HepG2 (cell line): ENCODE measurements around the gene FAM193A. TPM values are rescaled to one million over a fixed set of nuclear protein-coding genes. Genes with fewer than 3 reads are reported as not detected.

ENCODE experiments used
- ATAC-seq: fragments of 200-7000 bp; cut with Tn5 transposase; 3 replicates; pipeline ENCODE4 v1.9.1; 2020; ENCODE audit warnings: mild to moderate bottlenecking, moderate library complexity
- BruUV-seq: library from RNA; stranded (reverse); fragments of 400-500 nt; replicated peaks from 2 replicates; lab custom pipeline; 2021; lab: Mats Ljungman, UMichigan
- CTCF ChIA-PET: fragments of 300-600 bp; formaldehyde crosslinking; extraction: SDS; loops from one replicate; lab custom pipeline; 2021; ENCODE audit warnings: low total read pairs, inconsistent platforms, low intra/inter-chr PET ratio; lab: Yijun Ruan, JAX
- POLR2A ChIA-PET: fragments of 350-600 bp; sonication (Branson Sonifier 250); formaldehyde crosslinking; loops from one replicate; lab custom pipeline; 2020; ENCODE audit warnings: antibody characterized with exemption, inconsistent platforms; lab: Yijun Ruan, JAX
- DNase-seq: peaks from one replicate; pipeline ENCODE4 v3.0.0-alpha.2; 2015; ENCODE audit warnings: low spot score
- FAIRE-seq: peaks from 3 replicates; lab custom pipeline; 2011; peaks lifted over from hg19 to GRCh38; lab: Jason Lieb, UNC
- H2AFZ ChIP-seq: one replicate; pipeline ENCODE4 v1.6.1; 2011; ENCODE audit warnings: low read length, inconsistent platforms
- H3K27ac ChIP-seq: fragments of 300-600 bp; 3 replicates; pipeline ENCODE4 v1.8.0; 2011; ENCODE audit warnings: mixed run types, mild to moderate bottlenecking, mixed read lengths, low read length, inconsistent platforms; ENCODE audit not compliant: insufficient read depth; ENCODE audit errors: extremely low read length
- H3K27me3 ChIP-seq, 2 experiments: fragments of 200-600 bp in 1 of 2; 2 replicates in 1 of 2; 3 replicates in 1 of 2; pipeline versions ENCODE4 v1.6.0 to v1.8.0; 2011; ENCODE audit warnings: low read length in 2 of 2, mild to moderate bottlenecking in 2 of 2, moderate library complexity in 2 of 2, inconsistent platforms in 1 of 2; ENCODE audit not compliant: insufficient read depth in 2 of 2, control insufficient read depth in 1 of 2
- H3K36me3 ChIP-seq, 2 experiments: fragments of 200-600 bp in 1 of 2; replicated peaks in 1 of 2; 2 replicates in 1 of 2; 3 replicates in 1 of 2; pipeline versions ENCODE4 v1.5.1 to v1.8.0; 2011; ENCODE audit warnings: low read length in 2 of 2, inconsistent platforms in 1 of 2; ENCODE audit not compliant: insufficient read depth in 2 of 2, control insufficient read depth in 1 of 2
- H3K4me1 ChIP-seq: 2 replicates; pipeline ENCODE4 v1.5.1; 2012; ENCODE audit warnings: low read length, inconsistent platforms; ENCODE audit not compliant: insufficient read depth
- H3K4me2 ChIP-seq: 2 replicates; pipeline ENCODE4 v1.6.0; 2011; ENCODE audit warnings: low read depth, low read length, inconsistent platforms
- H3K4me3 ChIP-seq, 3 experiments: fragments of 200-600 bp in 1 of 3; sonication (generic), shearing (Covaris generic) in 1 of 3; replicated peaks in 1 of 3; 2 replicates each; pipeline ENCODE4 v1.5.1; 2011 to 2016; ENCODE audit warnings: low read length in 3 of 3, inconsistent platforms in 2 of 3, low read depth in 2 of 3, mild to moderate bottlenecking in 2 of 3, control low read depth in 1 of 3, mixed read lengths in 1 of 3; ENCODE audit not compliant: insufficient read depth in 1 of 3
- H3K79me2 ChIP-seq: one replicate; pipeline ENCODE4 v1.6.1; 2011; ENCODE audit warnings: low read length, inconsistent platforms; ENCODE audit not compliant: insufficient read depth
- H3K9ac ChIP-seq: 2 replicates; pipeline ENCODE4 v1.6.0; 2011; ENCODE audit warnings: mild to moderate bottlenecking, low read depth, low read length, inconsistent platforms; ENCODE audit not compliant: insufficient read depth
- H3K9me3 ChIP-seq: 2 replicates; pipeline ENCODE4 v1.5.1; 2012; ENCODE audit warnings: mild to moderate bottlenecking, low read length
- H4K20me1 ChIP-seq: 2 replicates; pipeline ENCODE4 v1.6.0; 2011; ENCODE audit warnings: inconsistent platforms, mild to moderate bottlenecking, low read length, moderate library complexity; ENCODE audit not compliant: insufficient read depth
- ARID2 ChIP-seq: sonication (generic); formaldehyde crosslinking; IDR thresholded peaks from 2 replicates; pipeline ENCODE4 v1.8.1; 2022; ENCODE audit warnings: mild to moderate bottlenecking, missing genetic modification reagents, borderline replicate concordance
- HINFP ChIP-seq: sonication (generic); formaldehyde crosslinking; IDR thresholded peaks from 2 replicates; pipeline ENCODE4 v1.4.0; 2020; ENCODE audit warnings: low read depth, mild to moderate bottlenecking, missing genetic modification reagents
- KAT2B ChIP-seq: fragments of 150-350 bp; IDR thresholded peaks from 2 replicates; pipeline ENCODE4 v1.6.1; 2014; ENCODE audit warnings: low read depth, low read length, borderline replicate concordance
- KDM5B ChIP-seq: sonication (generic); formaldehyde crosslinking; IDR thresholded peaks from 2 replicates; pipeline ENCODE4 v1.4.0; 2020; ENCODE audit warnings: missing genetic modification reagents, mild to moderate bottlenecking, borderline replicate concordance
- MIER2 ChIP-seq: IDR thresholded peaks from 2 replicates; pipeline ENCODE4 v1.6.1; 2016; ENCODE audit warnings: missing biosample characterization, missing genetic modification reagents
- NFIC ChIP-seq: IDR thresholded peaks from 2 replicates; pipeline ENCODE4 v1.6.1; 2012; ENCODE audit warnings: mild to moderate bottlenecking, low read length, inconsistent platforms
- SMAD1 ChIP-seq: sonication (generic); formaldehyde crosslinking; IDR thresholded peaks from 2 replicates; pipeline ENCODE4 v1.4.0; 2020; ENCODE audit warnings: missing genetic modification reagents, low read depth, mild to moderate bottlenecking, borderline replicate concordance
- SNAI1 ChIP-seq: sonication (generic); formaldehyde crosslinking; IDR thresholded peaks from 2 replicates; pipeline ENCODE4 v1.5.0; 2020; ENCODE audit warnings: mild to moderate bottlenecking, missing genetic modification reagents, borderline replicate concordance
- TIGD3 ChIP-seq: sonication (generic); formaldehyde crosslinking; IDR thresholded peaks from 2 replicates; pipeline ENCODE4 v1.5.1; 2020; ENCODE audit warnings: mild to moderate bottlenecking, missing genetic modification reagents, borderline replicate concordance
- ZBTB8A ChIP-seq: sonication (generic); formaldehyde crosslinking; IDR thresholded peaks from 2 replicates; pipeline ENCODE4 v1.4.0; 2020; ENCODE audit warnings: mild to moderate bottlenecking, low read depth, missing genetic modification reagents, borderline replicate concordance
- ZEB1 ChIP-seq: IDR thresholded peaks from 2 replicates; pipeline ENCODE4 v1.6.1; 2012; ENCODE audit warnings: mild to moderate bottlenecking, low read depth, inconsistent platforms; ENCODE audit not compliant: insufficient replicate concordance
- ZFAT ChIP-seq: sonication (generic); formaldehyde crosslinking; conservative IDR thresholded peaks from 2 replicates; pipeline ENCODE4 v1.8.1; 2023; ENCODE audit warnings: missing genetic modification reagents, inconsistent platforms
- ZNF180 ChIP-seq: sonication (generic); formaldehyde crosslinking; IDR thresholded peaks from 2 replicates; pipeline ENCODE4 v1.4.0; 2020; ENCODE audit warnings: low read depth, missing genetic modification reagents, borderline replicate concordance
- WGBS: methylation state at CpG from one replicate; pipeline ENCODE4 v1.1.6; 2017; ENCODE audit warnings: low lambda C conversion rate; 5-methylcytosine and 5-hydroxymethylcytosine counted together
- in situ Hi-C: cut with HindIII; loops from 2 replicates; pipeline ENCODE4 v1.10.0; 2017; ENCODE audit warnings: low pct_unique_long_range_greater_than_20kb; ENCODE audit not compliant: extremely low pct_ligation_motif_present
- intact Hi-C: fragments of 100-400 bp; cut with micrococcal nuclease; formaldehyde crosslinking; loops from one replicate; pipeline ENCODE4 v1.10.0; 2022; ENCODE audit not compliant: unreplicated experiment
- polyA plus RNA-seq, 8 experiments: library from polyadenylated mRNA; depleted of rRNA in 3 of 8; stranded (reverse) in 7 of 8; unstranded in 1 of 8; fragments of >200 nt; fragmentation: Illumina TruSeq in 4 of 8; extraction: Trizol in 4 of 8; gene quantifications; 2 replicates each; pipeline versions ENCODE4 v1.2.1 to v1.2.3, GENCODE V29; 2011 to 2016; ENCODE audit warnings: low read depth in 4 of 8, missing spikeins in 1 of 8, mixed read lengths in 1 of 8; ENCODE audit not compliant: insufficient read depth in 1 of 8
- total RNA-seq, 5 experiments: library from RNA; depleted of rRNA; stranded (reverse); fragments of >200 nt; fragmentation: Illumina TruSeq; extraction: Trizol; gene quantifications; 2 replicates each; pipeline ENCODE4 v1.2.3, GENCODE V29; 2016; ENCODE audit warnings: low read depth in 1 of 5
- TF ChIP-seq, protein P1 (sequence below): sonication (generic); formaldehyde crosslinking; IDR thresholded peaks from 2 replicates; pipeline ENCODE4 v1.5.0; 2020; ENCODE audit warnings: mild to moderate bottlenecking, missing genetic modification reagents
- TF ChIP-seq, protein P2 (sequence below): sonication (generic); formaldehyde crosslinking; IDR thresholded peaks from 2 replicates; pipeline ENCODE4 v1.5.1; 2020; ENCODE audit warnings: mild to moderate bottlenecking, missing genetic modification reagents

The FAM193A gene
- total and polyA plus RNA-seq, 2 of the 13 experiments (the other 11 are each of a cell fraction or from before 2014, with no cell fraction given): 5.7 to 8.7 TPM

GRCh38 chr4:2660596-2661211 is 124.3 kb downstream of the FAM193A start (continued):
- TF ChIP-seq, protein P1, sequence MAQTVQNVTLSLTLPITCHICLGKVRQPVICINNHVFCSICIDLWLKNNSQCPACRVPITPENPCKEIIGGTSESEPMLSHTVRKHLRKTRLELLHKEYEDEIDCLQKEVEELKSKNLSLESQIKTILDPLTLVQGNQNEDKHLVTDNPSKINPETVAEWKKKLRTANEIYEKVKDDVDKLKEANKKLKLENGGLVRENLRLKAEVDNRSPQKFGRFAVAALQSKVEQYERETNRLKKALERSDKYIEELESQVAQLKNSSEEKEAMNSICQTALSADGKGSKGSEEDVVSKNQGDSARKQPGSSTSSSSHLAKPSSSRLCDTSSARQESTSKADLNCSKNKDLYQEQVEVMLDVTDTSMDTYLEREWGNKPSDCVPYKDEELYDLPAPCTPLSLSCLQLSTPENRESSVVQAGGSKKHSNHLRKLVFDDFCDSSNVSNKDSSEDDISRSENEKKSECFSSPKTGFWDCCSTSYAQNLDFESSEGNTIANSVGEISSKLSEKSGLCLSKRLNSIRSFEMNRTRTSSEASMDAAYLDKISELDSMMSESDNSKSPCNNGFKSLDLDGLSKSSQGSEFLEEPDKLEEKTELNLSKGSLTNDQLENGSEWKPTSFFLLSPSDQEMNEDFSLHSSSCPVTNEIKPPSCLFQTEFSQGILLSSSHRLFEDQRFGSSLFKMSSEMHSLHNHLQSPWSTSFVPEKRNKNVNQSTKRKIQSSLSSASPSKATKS: no peak
- TF ChIP-seq MIER2 (no peak), SMAD1 (CRISPR knock-in tag) (no peak)

GRCh38 chr4:2662598-2662997 is 126.2 kb downstream of the FAM193A start:
- no TSS peak for BruUV-seq
- in situ Hi-C loops: no loop called here
- H3K36me3 ChIP-seq: peaks cover 20 to 76% of the 10 kb centered on the region in 2 experiments
- no peak for TF ChIP-seq SNAI1 (CRISPR knock-in tag)
- TF ChIP-seq ZFAT (CRISPR knock-in tag): no peak
- no peak for TF ChIP-seq KDM5B
- TF ChIP-seq NFIC: no peak
- TF ChIP-seq TIGD3 (CRISPR knock-in tag): no peak
- no peak for TF ChIP-seq ZEB1
- no peak for TF ChIP-seq ZBTB8A
- TF ChIP-seq, protein P2, sequence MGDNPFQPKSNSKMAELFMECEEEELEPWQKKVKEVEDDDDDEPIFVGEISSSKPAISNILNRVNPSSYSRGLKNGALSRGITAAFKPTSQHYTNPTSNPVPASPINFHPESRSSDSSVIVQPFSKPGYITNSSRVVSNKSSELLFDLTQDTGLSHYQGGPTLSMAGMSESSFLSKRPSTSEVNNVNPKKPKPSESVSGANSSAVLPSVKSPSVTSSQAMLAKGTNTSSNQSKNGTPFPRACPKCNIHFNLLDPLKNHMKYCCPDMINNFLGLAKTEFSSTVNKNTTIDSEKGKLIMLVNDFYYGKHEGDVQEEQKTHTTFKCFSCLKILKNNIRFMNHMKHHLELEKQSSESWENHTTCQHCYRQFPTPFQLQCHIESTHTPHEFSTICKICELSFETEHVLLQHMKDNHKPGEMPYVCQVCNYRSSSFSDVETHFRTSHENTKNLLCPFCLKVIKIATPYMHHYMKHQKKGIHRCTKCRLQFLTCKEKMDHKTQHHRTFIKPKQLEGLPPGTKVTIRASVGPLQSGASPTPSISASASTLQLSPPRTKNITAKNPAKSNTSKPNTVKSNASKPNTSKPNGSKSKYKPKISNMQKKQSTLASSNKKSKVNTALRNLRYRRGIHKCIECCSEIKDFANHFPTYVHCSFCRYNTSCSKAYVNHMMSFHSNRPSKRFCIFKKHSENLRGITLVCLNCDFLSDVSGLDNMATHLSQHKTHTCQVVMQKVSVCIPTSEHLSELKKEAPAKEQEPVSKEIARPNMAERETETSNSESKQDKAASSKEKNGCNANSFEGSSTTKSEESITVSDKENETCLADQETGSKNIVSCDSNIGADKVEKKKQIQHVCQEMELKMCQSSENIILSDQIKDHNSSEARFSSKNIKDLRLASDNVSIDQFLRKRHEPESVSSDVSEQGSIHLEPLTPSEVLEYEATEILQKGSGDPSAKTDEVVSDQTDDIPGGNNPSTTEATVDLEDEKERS (CRISPR knock-in tag): no peak
- TF ChIP-seq ZNF180: no peak
- TF ChIP-seq ARID2 (CRISPR knock-in tag): no peak
- no peak for TF ChIP-seq KAT2B
- no peak for TF ChIP-seq HINFP (CRISPR knock-in tag)

More at GRCh38 chr4:2662598-2662997, 126.2 kb downstream of the FAM193A start:
- no peak for DNase-seq
- Histone ChIP-seq H3K9me3 (no peaks in the 10 kb centered on the region), H3K27ac (no peak overlapping the region), H4K20me1 (no peaks in the 10 kb centered on the region), H3K4me3 (no peak overlapping the region), H3K27me3 (no peaks in the 10 kb centered on the region), H3K4me2 (no peak overlapping the region), H3K9ac (no peak overlapping the region), H3K4me1 (no peaks in the 10 kb centered on the region), H2AFZ (no peak overlapping the region), H3K79me2 (no peaks in the 10 kb centered on the region)
- no peak for ATAC-seq
- no peak for FAIRE-seq
- ChIA-PET CTCF (no interaction called here), POLR2A (no interaction called here)
- intact Hi-C loops: no loop called here
- WGBS: 96% methylated on average over 4 of the region's 4 CpGs
